WI38 (cell line): Measurements from ENCODE around the gene BMPER.

Experiments
- H3K4me3 ChIP-seq: 2 replicates; pipeline ENCODE4 v1.5.1; 2011; ENCODE audit warnings: low read depth, mild to moderate bottlenecking, control low read depth, low read length
- CTCF ChIP-seq: IDR thresholded peaks from 2 replicates; pipeline ENCODE4 v1.5.1; 2012; ENCODE audit warnings: low read depth, mild to moderate bottlenecking, control low read depth, low read length

Gene BMPER

GRCh38 chr7:34107276-34107675 is 201.9 kb downstream of the BMPER start:
- no peak for TF ChIP-seq CTCF
- H3K4me3 ChIP-seq, result no peak overlapping the region

GRCh38 chr7:34108165-34108564 is 202.8 kb downstream of the BMPER start:
- TF ChIP-seq CTCF, result no peak
- H3K4me3 ChIP-seq, result no peak overlapping the region

GRCh38 chr7:34109936-34110780 is 204.8 kb downstream of the BMPER start:
- H3K4me3 ChIP-seq, result no peak overlapping the region
- no peak for TF ChIP-seq CTCF

- no peak overlapping the region for H3K4me3 ChIP-seq
- no peak for TF ChIP-seq CTCF
Measured at GRCh38 chr7:34111031-34111430, 205.7 kb downstream of the BMPER start.

GRCh38 chr7:34115503-34115902 is 210.2 kb downstream of the BMPER start:
- no peak for TF ChIP-seq CTCF

GRCh38 chr7:34117573-34117972 is 212.2 kb downstream of the BMPER start:
- TF ChIP-seq CTCF, result no peak
- H3K4me3 ChIP-seq, result no peak overlapping the region

More at GRCh38 chr7:34115503-34115902, 210.2 kb downstream of the BMPER start:
- no peak overlapping the region for H3K4me3 ChIP-seq

- no peak overlapping the region for H3K4me3 ChIP-seq
- no peak for TF ChIP-seq CTCF
Measured at GRCh38 chr7:34121366-34121765, 216.0 kb downstream of the BMPER start.
